ENCODE measurements around the gene DNTT.

DNA sequence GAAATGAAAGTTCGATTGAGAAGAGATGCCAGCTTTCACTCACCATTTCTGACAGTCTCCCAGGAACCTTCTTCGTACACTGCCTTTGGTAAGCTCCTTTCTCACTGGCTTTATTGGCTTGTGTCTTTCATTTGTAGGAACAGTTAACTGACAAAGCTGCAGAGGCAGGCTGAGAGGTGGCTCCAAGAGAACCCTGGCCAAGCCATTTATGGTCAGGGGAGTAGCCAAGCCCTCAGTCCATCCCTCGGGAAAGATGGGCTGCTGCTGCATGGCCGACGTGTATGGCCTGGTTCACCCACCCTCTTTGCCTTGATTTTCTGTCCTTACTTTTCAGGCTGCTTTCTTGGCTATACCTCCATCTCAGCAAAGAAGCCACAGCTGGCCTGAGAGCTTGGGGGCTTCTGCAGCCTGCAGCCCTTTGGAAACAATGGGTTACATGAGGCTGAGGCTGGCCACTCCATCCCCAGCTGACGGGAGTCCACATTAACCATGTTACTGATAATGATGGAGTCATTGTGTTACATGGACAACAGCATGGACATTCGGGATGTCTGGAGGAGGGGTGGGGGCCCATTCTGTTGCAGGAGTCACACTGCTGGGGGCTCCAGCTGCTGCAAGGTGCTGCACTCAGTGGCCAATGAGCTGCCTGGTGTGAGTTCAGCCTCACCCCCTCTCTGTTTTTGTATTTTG, 54.8 kb downstream of the DNTT start, which contains the start of gene OPALIN:
- TF ChIP-seq POLR2A (IDR thresholded peaks at IDR 0.05): no peak
- TF ChIP-seq, protein P1, sequence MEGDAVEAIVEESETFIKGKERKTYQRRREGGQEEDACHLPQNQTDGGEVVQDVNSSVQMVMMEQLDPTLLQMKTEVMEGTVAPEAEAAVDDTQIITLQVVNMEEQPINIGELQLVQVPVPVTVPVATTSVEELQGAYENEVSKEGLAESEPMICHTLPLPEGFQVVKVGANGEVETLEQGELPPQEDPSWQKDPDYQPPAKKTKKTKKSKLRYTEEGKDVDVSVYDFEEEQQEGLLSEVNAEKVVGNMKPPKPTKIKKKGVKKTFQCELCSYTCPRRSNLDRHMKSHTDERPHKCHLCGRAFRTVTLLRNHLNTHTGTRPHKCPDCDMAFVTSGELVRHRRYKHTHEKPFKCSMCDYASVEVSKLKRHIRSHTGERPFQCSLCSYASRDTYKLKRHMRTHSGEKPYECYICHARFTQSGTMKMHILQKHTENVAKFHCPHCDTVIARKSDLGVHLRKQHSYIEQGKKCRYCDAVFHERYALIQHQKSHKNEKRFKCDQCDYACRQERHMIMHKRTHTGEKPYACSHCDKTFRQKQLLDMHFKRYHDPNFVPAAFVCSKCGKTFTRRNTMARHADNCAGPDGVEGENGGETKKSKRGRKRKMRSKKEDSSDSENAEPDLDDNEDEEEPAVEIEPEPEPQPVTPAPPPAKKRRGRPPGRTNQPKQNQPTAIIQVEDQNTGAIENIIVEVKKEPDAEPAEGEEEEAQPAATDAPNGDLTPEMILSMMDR (IDR thresholded peaks at IDR 0.05): no peak

Measured in right lobe of liver (tissue), 4 donors.